Measurements from ENCODE around the gene ZNF718.
A peak's percentile ranks its signal among the peaks of the same experiment; 100 is the strongest.
"Not testable (repeated sequence)": the region's sequence is repeated elsewhere in the genome, so short reads cannot be mapped to it uniquely, and the experiment has no call there.

Gene ZNF718

GRCh38 chr4:161496-162284 is 37.4 kb downstream of the ZNF718 start:
- DNase-seq: no peak

GRCh38 chr4:169640-170039 is 45.3 kb downstream of the ZNF718 start:
- DNase-seq: not testable (repeated sequence)

GRCh38 chr4:171318-171717 is 47.0 kb downstream of the ZNF718 start:
- DNase-seq: not testable (repeated sequence)

GRCh38 chr4:173666-174314 is 49.5 kb downstream of the ZNF718 start:
- DNase-seq: no peak

- no peak for DNase-seq
Observed at GRCh38 chr4:175986-176385, 51.7 kb downstream of the ZNF718 start.

GRCh38 chr4:176995-177394 is 52.7 kb downstream of the ZNF718 start:
- DNase-seq: no peak

- DNase-seq: not testable (repeated sequence)
Observed at GRCh38 chr4:182225-182624, 57.9 kb downstream of the ZNF718 start.

GRCh38 chr4:188091-188490 is 63.8 kb downstream of the ZNF718 start:
- no peak for DNase-seq

- DNase-seq: not testable (repeated sequence)
Observed at GRCh38 chr4:195159-195558, 70.9 kb downstream of the ZNF718 start.

- no peak for DNase-seq
Observed at GRCh38 chr4:200936-201335, 76.6 kb downstream of the ZNF718 start.

- DNase-seq: not testable (repeated sequence)
Observed at GRCh38 chr4:202822-203221, 78.5 kb downstream of the ZNF718 start.

- DNase-seq: no peak
Observed at GRCh38 chr4:205097-205756, 80.9 kb downstream of the ZNF718 start.

- DNase-seq: no peak
Observed at GRCh38 chr4:206054-206453, 81.8 kb downstream of the ZNF718 start.

- DNase-seq: not testable (repeated sequence)
Observed at GRCh38 chr4:208416-209096, 84.3 kb downstream of the ZNF718 start.

- DNase-seq: no peak
Observed at GRCh38 chr4:211033-211511, 86.8 kb downstream of the ZNF718 start.

GRCh38 chr4:212438-213188 is 88.3 kb downstream of the ZNF718 start:
- DNase-seq: peak; percentile 70

- DNase-seq: not testable (repeated sequence)
Observed at GRCh38 chr4:213189-213535, 88.9 kb downstream of the ZNF718 start.

Measured in midbrain (tissue), 1 donor.